CD4-positive, alpha-beta T cell (primary cell): ENCODE data around the gene CUZD1. TPM values are rescaled to one million over a fixed set of nuclear protein-coding genes. Genes with fewer than 3 reads are reported as not detected.

Experiments used
- ATAC-seq: fragments of 200-7000 bp; cut with Tn5 transposase; one replicate; pipeline ENCODE4 v1.10.0; 2022; ENCODE audit warnings: mild to moderate bottlenecking; ENCODE audit not compliant: poor library complexity
- CTCF ChIA-PET: fragments of 350-600 bp; sonication (Branson Sonifier 250); formaldehyde crosslinking; loops from one replicate; lab custom pipeline; 2021; ENCODE audit warnings: antibody characterized with exemption, inconsistent platforms; lab: Charles Lee
- POLR2A ChIA-PET: fragments of 350-600 bp; sonication (Branson Sonifier 250); formaldehyde crosslinking; loops from one replicate; lab custom pipeline; 2021; ENCODE audit warnings: antibody characterized with exemption, inconsistent platforms; lab: Charles Lee
- DNase-seq, 14 experiments: peaks; one replicate each; pipeline ENCODE4 v3.0.0-alpha.2; 2013 to 2020; ENCODE audit warnings: mixed read lengths in 2 of 14
- H3K27ac ChIP-seq, 2 donors: one replicate each; pipeline versions ENCODE4 v1.5.1 to v1.7.0; 2013; ENCODE audit warnings: low read length in 2 of 2, low read depth in 1 of 2, mild to moderate bottlenecking in 1 of 2
- H3K27me3 ChIP-seq, 2 experiments: 1 replicate in 1 of 2; 2 replicates in 1 of 2; pipeline versions ENCODE4 v1.6.1 to v1.7.0; 2013; ENCODE audit warnings: low read length in 2 of 2, control low read depth in 1 of 2, mild to moderate bottlenecking in 1 of 2, moderate library complexity in 1 of 2; ENCODE audit not compliant: insufficient read depth in 2 of 2, control insufficient read depth in 1 of 2
- H3K36me3 ChIP-seq: one replicate; pipeline ENCODE4 v1.6.1; 2013; ENCODE audit warnings: low read length, control low read depth; ENCODE audit not compliant: insufficient read depth
- H3K4me1 ChIP-seq: one replicate; pipeline ENCODE4 v1.6.1; 2013; ENCODE audit warnings: low read length, control low read depth; ENCODE audit not compliant: insufficient read depth
- H3K4me3 ChIP-seq: one replicate; pipeline ENCODE4 v1.5.1; 2013; ENCODE audit warnings: mild to moderate bottlenecking, low read length, moderate library complexity
- H3K9me3 ChIP-seq, 2 experiments: 1 replicate in 1 of 2; 2 replicates in 1 of 2; pipeline versions ENCODE4 v1.6.1 to v1.7.0; 2013; ENCODE audit warnings: low read length in 2 of 2, mild to moderate bottlenecking in 2 of 2, control low read depth in 1 of 2, moderate library complexity in 1 of 2; ENCODE audit not compliant: control insufficient read depth in 1 of 2, insufficient read depth in 1 of 2
- H3K27ac Mint-ChIP-seq: one replicate; pipeline ENCODE4 v1.8.0; 2020; ENCODE audit warnings: mixed read lengths
- H3K27me3 Mint-ChIP-seq: one replicate; pipeline ENCODE4 v1.8.0; 2021; ENCODE audit warnings: mixed read lengths
- H3K36me3 Mint-ChIP-seq: one replicate; pipeline ENCODE4 v1.8.0; 2021; ENCODE audit warnings: low read depth, mixed read lengths
- H3K4me1 Mint-ChIP-seq: one replicate; pipeline ENCODE4 v1.8.0; 2021; ENCODE audit warnings: low read depth, mixed read lengths
- H3K4me3 Mint-ChIP-seq: one replicate; pipeline ENCODE4 v1.8.0; 2020; ENCODE audit warnings: mild to moderate bottlenecking, mixed read lengths
- H3K9me3 Mint-ChIP-seq: one replicate; pipeline ENCODE4 v1.8.0; 2020; ENCODE audit warnings: mixed read lengths
- intact Hi-C, 2 experiments: fragments of 100-400 bp; cut with DNase I in 1 of 2; cut with micrococcal nuclease in 1 of 2; formaldehyde crosslinking; loops; one replicate each; pipeline versions ENCODE4 v1.15.1 to v1.9.0; 2023 to 2025; cut with DNase I, micrococcal nuclease
- total RNA-seq, 174 experiments: library from RNA in 2 of 174; stranded (reverse) in 2 of 174; gene quantifications; one replicate each; pipeline ENCODE4 v1.2.3 and lab custom pipeline; 2021 to 2026
- TF ChIP-seq, protein P1 (sequence below): fragments of 200-600 bp; IDR thresholded peaks from one replicate; pipeline ENCODE4 v1.8.0; 2022; ENCODE audit warnings: antibody characterized with exemption, mild to moderate bottlenecking

The CUZD1 gene
- total RNA-seq, 2 experiments from 2014 or later: 0.27 to 0.64 TPM

DNA sequence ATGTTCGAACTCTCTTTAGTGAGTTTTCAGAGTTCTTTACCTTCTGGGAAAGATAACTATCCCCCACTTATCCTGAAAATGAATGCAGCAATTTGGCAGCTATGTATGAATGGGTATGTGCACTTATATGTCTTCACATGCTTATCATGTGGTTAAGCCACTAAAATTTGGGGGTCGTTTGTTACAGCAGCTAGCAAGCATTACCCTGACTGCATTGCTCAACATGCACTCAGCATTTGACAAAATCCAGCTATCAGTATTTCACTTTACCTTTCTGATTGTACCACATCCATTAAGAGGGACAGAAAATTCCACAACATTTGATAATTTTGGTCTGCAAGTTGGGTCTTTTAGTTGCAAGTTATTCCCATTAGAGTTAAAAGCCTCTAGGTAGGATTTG is 9.7 kb downstream of the CUZD1 start:
- peaks cover 10% of the 10 kb centered on the region for H3K36me3 ChIP-seq
- Mint-ChIP-seq H3K27me3 (no peaks in the 10 kb centered on the region), H3K9me3 (no peaks in the 10 kb centered on the region), H3K27ac (no peak overlapping the region), H3K4me1 (no peaks in the 10 kb centered on the region), H3K36me3 (peaks cover 86% of the 10 kb centered on the region), H3K4me3 (no peak overlapping the region)
- TF ChIP-seq, protein P1, sequence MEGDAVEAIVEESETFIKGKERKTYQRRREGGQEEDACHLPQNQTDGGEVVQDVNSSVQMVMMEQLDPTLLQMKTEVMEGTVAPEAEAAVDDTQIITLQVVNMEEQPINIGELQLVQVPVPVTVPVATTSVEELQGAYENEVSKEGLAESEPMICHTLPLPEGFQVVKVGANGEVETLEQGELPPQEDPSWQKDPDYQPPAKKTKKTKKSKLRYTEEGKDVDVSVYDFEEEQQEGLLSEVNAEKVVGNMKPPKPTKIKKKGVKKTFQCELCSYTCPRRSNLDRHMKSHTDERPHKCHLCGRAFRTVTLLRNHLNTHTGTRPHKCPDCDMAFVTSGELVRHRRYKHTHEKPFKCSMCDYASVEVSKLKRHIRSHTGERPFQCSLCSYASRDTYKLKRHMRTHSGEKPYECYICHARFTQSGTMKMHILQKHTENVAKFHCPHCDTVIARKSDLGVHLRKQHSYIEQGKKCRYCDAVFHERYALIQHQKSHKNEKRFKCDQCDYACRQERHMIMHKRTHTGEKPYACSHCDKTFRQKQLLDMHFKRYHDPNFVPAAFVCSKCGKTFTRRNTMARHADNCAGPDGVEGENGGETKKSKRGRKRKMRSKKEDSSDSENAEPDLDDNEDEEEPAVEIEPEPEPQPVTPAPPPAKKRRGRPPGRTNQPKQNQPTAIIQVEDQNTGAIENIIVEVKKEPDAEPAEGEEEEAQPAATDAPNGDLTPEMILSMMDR: no peak
- H3K9me3 ChIP-seq: no peaks in the 10 kb centered on the region
- ChIA-PET CTCF (interaction anchor here (0.9 kb wide), 1 partner anchor 16 kb away, joined by 3 read pairs; no protein-coding TSS in a partner anchor), POLR2A (no interaction called here)
- no peak overlapping the region for H3K27ac ChIP-seq
- H3K27me3 ChIP-seq: no peaks in the 10 kb centered on the region
- intact Hi-C loops: no loop called here
- no peak overlapping the region for H3K4me3 ChIP-seq
- no peaks in the 10 kb centered on the region for H3K4me1 ChIP-seq
- DNase-seq: no peak
- ATAC-seq: no peak

DNA sequence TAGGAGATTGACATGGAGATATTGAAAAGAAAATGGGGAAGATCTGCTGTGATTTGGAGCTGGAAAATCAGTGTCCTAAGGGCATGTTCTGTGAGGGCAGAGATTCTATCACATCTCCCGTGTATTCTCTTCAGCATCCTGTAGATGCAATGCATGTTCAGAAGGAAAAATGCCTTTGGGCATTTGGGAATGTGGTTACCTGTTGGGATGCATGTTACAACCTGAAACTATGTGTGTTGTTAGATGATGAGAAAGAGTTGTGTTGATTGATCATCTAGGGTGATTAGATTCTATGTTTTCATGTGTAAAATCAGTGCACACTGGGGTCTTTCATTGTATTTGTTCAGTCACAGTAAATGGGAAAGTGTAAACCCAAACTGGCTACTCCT is 14.7 kb downstream of the CUZD1 start:
- H3K27ac Mint-ChIP-seq: no peak overlapping the region
- Histone ChIP-seq H3K36me3 (peaks cover 2% of the 10 kb centered on the region), H3K4me3 (no peak overlapping the region), H3K27ac (no peak overlapping the region), H3K27me3 (no peaks in the 10 kb centered on the region), H3K4me1 (no peaks in the 10 kb centered on the region), H3K9me3 (no peaks in the 10 kb centered on the region)
- no peaks in the 10 kb centered on the region for H3K9me3 Mint-ChIP-seq
- ATAC-seq: no peak
- intact Hi-C loops: no loop called here
- H3K27me3 Mint-ChIP-seq: peaks cover 7% of the 10 kb centered on the region
- ChIA-PET CTCF (no interaction called here), POLR2A (no interaction called here)
- TF ChIP-seq, protein P1: no peak
- H3K4me1 Mint-ChIP-seq: no peaks in the 10 kb centered on the region
- no peak for DNase-seq
- no peak overlapping the region for H3K4me3 Mint-ChIP-seq
- peaks cover 45% of the 10 kb centered on the region for H3K36me3 Mint-ChIP-seq

DNA sequence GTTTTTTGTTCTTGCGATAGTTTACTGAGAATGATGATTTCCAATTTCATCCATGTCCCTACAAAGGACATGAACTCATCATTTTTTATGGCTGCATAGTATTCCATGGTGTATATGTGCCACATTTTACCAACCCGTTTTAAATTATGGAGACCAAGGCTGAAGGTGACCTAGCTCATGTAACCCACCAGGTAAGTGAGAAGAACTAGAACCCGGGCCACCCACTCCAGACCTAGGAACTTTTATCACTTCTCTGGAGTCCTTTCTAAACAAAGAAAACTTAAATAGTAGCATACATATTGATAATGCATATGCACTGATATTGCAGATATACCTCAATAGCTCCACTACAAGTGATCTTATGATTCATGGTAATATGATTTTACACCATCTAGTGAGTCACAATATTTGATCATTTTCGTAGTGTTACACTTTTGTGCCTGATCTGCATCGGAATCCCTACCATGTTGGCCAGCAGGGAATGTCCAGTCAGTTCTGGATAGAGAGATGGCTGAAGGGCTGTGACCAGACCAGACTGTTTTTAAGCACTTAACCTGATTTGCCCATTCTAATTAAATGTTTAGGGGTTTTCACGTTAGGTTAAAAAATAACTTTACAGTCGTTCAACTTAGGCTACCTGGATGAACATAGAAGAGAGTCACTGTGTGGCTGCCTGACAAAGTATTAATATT is 15.2 kb downstream of the CUZD1 start:
- CTCF ChIA-PET: no interaction called here
- Mint-ChIP-seq H3K27ac (no peak overlapping the region), H3K27me3 (peaks cover 9% of the 10 kb centered on the region), H3K4me3 (no peak overlapping the region), H3K9me3 (no peaks in the 10 kb centered on the region), H3K36me3 (peaks cover 41% of the 10 kb centered on the region), H3K4me1 (no peaks in the 10 kb centered on the region)
- H3K4me3 ChIP-seq: no peak overlapping the region
- intact Hi-C loops: no loop called here
- no peak overlapping the region for H3K27ac ChIP-seq
- no peaks in the 10 kb centered on the region for H3K9me3 ChIP-seq
- POLR2A ChIA-PET: no interaction called here
- H3K27me3 ChIP-seq: no peaks in the 10 kb centered on the region
- ATAC-seq (no peak), DNase-seq (no peak)
- peaks cover 2% of the 10 kb centered on the region for H3K36me3 ChIP-seq
- TF ChIP-seq, protein P1: no peak
- no peaks in the 10 kb centered on the region for H3K4me1 ChIP-seq
